ENCODE data around the gene CEP97.
A peak's percentile ranks its signal among the peaks of the same experiment; 100 is the strongest.
"Not testable (repeated sequence)": the region's sequence is repeated elsewhere in the genome, so short reads cannot be mapped to it uniquely, and the experiment has no call there.

CEP97 gene

DNA sequence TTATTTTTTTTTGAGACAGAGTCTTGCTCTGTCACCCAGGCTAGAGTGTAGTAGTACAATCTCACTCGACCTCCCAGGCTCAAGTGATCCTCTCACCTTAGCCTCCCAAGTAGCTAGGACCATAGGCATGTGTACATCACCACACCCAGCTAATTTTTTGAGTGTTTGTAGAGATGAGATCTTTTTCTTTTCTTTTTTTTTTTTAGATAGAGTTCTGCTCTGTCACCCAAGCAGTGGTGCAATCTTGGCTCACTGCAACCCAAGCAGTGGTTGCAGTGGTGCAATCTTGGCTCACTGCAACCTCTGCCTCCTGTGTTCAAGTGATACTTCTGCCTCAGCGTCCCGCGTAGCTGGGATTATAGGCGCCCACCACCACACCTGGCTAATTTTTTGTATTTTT, 5.2 kb downstream of the CEP97 start:
- TF ChIP-seq POLR2A (IDR thresholded peaks at IDR 0.05; ENCODE audit: low read length) (no peak), GATA1 (IDR thresholded peaks at IDR 0.05; ENCODE audit: low read depth, low read length) (no peak)
- DNase-seq = peak; percentile 8 to 30

DNA sequence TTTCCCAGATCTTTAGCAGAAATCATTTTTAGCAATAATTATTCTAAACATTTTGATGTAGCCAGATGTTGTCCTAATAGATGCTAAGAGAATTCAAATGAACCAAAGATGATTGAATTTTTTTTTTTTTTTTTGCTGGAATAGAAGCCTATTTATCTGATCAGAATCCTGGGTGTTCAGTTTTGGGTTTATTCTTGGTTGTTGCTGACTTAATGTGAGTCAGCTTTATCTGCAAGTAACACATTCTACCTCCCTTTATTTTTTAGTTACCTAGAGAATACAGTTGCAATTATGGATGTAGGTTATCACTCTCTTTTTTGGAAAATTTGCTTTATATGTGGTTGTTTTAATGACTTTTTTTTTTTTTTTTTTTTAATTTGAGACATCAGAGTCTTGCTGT, 6.4 kb downstream of the CEP97 start:
- TF ChIP-seq GATA1 (IDR thresholded peaks at IDR 0.05; ENCODE audit: low read depth, low read length) (no peak), POLR2A (IDR thresholded peaks at IDR 0.05; ENCODE audit: low read length) (no peak)
- peak; percentile 62 to 64 for DNase-seq

DNA sequence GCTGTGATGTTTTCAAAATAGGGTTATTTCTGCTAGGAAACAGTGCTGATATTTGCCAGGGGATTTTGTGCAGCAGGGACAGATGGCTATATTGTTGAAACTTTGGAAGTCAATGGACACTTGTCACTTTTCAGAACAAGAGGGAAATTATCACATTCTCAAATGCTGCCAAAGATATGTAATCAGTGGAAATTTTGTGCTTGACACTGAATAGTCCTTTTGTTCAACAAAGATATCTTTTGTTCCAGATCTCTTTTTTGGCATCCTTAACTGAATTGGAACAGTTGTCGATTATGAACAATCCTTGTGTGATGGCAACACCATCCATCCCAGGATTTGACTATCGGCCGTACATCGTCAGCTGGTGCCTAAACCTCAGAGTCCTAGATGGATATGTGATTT, 7.8 kb downstream of the CEP97 start:
- TF ChIP-seq GATA1 (IDR thresholded peaks at IDR 0.05; ENCODE audit: low read depth, low read length) (no peak), POLR2A (IDR thresholded peaks at IDR 0.05; ENCODE audit: low read length) (no peak)
- DNase-seq = peak in 1 of 2 experiments; percentile 12

DNA sequence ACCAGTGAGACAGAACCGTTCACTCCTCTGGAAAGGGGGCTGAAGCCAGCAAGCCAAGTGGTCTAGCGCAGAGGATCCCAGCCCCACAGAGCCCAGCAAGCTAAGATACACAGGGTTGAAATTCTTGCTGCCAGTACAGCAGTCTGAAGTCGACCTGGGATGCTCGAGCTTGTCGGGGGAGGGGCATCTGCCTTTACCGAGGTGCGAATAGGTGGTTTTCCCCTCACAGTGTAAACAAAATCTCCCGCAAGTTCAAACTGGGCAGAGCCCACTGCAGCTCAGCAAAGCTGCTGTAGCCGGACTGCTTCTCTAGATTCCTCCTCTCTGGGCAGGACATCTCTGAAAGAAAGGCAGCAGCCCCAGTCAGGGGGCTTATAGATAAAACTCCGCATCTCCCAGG, 11.4 kb downstream of the CEP97 start:
- no peak for DNase-seq
- TF ChIP-seq GATA1 (IDR thresholded peaks at IDR 0.05; ENCODE audit: low read depth, low read length) = no peak
- TF ChIP-seq POLR2A (IDR thresholded peaks at IDR 0.05; ENCODE audit: low read length) = no peak

DNA sequence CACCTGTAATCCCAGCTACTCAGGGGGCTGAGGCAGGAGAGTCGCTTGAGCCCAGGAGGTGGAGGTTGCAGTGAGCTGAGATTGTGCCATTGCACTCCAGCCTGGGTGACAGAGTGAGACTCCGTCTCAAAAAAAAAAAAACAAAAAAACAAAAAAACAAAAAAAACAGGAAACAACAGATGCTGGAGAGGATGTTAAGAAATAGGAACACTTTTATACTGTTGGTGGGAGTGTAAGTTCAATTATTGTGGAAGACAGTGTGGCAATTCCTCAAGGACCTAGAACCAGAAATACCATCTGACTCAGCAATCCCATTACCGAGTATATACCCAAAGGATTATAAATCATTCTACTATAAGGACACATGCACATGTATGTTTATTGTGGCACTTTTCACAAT, 17.5 kb downstream of the CEP97 start:
- not testable (repeated sequence) for DNase-seq

DNA sequence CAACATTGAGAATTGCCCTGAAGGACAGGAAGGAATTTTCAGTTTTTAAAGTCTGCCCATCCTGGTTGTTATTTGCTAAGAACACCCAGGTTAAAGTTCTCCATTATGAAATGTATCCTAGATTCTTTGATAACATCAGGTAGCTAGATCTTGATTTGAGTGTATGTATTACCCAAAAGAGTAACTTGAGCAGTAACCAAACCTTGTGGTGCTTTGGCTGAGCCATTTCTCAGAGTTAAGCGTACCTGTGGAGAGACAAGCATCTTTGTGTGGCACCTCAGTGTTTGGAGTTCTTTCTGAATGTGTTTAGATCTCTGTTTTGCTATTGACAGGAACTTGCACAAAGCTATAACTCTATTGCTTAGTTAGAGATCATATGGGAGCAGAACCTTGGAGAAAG, 20.4 kb downstream of the CEP97 start:
- no peak for DNase-seq
- no peak for TF ChIP-seq GATA1 (IDR thresholded peaks at IDR 0.05; ENCODE audit: low read depth, low read length)
- no peak for TF ChIP-seq POLR2A (IDR thresholded peaks at IDR 0.05; ENCODE audit: low read length)

DNA sequence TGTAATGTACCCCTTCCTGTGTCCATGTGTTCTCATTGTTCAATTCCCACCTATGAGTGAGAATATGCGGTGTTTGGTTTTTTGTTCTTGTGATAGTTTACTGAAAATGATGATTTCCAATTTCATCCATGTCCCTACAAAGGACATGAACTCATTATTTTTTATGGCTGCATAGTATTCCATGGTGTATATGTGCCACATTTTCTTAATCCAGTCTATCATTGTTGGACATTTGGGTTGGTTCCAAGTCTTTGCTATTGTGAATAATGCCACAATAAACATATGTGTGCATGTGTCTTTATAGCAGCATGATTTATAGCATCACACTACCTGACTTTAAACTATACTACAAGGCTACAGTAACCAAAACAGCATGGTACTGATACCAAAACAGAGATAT, 21.5 kb downstream of the CEP97 start:
- not testable (repeated sequence) for DNase-seq

DNA sequence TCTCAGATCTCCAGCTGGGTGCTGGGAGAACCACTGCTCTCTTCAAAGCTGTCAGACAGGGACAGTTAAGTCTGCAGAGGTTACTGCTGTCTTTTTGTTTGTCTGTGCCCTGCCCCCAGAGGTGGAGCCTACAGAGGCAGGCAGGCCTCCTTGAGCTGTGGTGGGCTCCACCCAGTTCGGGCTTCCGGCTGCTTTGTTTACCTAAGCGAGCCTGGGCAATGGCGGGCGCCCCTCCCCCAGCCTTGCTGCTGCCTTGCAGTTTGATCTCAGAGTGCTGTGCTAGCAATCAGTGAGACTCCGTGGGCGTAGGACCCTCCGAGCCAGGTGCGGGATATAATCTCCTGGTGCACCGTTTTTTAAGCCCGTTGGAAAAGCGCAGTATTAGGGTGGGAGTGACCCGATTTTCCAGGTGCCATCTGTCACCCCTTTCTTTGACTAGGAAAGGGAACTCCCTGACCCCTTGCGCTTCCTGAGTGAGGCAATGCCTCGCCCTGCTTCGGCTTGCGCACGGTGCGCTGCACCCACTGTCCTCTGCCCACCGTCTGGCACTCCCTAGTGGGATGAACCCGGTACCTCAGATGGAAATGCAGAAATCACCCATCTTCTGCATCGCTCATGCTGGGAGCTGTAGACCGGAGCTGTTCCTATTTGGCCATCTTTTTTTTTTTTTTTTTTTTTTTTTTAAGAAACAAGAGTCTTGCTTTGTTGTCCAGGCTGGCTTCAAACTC, 29.1 kb downstream of the CEP97 start:
- not testable (repeated sequence) for DNase-seq

DNA sequence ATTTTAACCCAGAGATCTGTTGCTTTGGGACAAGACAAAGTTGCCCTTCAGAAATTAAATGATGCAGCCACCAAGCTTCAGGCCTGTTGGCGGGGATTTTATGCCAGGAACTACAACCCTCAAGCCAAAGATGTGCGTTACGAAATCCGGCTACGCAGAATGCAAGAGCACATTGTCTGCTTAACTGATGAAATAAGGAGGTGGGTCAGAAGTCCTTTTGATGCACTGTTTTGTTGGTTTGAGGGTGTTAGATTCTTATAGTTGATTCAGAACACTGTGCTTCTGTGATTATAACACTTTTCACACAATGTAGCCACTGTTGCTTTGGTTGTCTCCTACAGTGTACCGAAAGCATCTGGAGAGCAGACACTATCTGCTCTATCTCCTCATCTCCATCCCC, 33.8 kb downstream of the CEP97 start:
- no peak for DNase-seq
- TF ChIP-seq GATA1 (IDR thresholded peaks at IDR 0.05; ENCODE audit: low read depth, low read length) (no peak), POLR2A (IDR thresholded peaks at IDR 0.05; ENCODE audit: low read length) (no peak)

DNA sequence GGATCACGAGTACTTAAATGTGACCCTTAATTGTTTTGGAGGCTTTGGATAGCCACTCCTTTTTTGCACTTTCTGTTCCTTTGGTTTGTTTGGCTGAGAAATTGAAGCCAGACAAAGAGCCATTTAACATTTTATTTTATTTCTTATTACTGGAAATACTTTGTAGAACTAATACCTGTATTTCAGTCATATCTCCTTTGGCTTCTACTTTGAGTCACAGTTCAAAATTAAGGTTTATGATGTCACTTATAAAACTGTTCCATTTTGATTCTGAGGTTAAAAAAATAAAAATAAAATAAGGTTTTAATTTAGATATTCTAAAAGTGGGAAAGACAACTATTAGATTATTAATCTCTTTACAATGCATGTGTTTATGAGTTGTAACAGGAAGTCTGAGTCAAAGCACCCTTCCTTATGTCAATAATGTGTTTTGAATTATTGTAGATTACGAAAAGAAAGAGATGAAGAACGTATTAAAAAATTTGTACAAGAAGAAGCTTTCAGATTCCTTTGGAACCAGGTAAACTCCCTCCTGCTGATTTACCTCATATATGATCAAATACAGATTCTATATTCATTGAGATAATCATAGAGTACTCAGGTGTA, 37.7 kb downstream of the CEP97 start:
- no peak for DNase-seq
- TF ChIP-seq GATA1 (IDR thresholded peaks at IDR 0.05; ENCODE audit: low read depth, low read length) = no peak
- no peak for TF ChIP-seq POLR2A (IDR thresholded peaks at IDR 0.05; ENCODE audit: low read length)

DNA sequence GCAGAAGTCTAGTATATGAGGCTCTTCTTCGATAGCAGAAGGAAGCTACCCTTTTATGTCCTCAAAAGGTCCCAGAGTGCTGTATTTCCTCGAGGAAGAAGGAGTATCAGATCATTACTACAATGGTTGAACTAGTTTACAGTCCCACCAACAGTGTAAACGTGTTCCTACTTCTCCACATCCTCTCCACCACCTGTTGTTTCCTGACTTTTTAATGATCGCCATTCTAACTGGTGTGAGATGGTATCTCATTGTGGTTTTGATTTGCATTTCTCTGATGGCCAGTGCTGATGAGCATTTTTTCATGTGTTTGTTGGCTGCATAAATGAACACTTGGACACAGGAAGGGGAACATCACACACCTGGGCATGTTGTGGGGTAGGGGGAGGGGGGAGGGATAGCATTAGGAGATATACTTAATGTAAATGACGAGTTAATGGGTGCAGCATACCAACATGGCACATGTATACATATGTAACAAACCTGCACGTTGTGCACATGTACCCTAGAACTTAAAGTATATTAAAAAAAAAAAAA, 53.4 kb downstream of the CEP97 start:
- DNase-seq = not testable (repeated sequence)

DNA sequence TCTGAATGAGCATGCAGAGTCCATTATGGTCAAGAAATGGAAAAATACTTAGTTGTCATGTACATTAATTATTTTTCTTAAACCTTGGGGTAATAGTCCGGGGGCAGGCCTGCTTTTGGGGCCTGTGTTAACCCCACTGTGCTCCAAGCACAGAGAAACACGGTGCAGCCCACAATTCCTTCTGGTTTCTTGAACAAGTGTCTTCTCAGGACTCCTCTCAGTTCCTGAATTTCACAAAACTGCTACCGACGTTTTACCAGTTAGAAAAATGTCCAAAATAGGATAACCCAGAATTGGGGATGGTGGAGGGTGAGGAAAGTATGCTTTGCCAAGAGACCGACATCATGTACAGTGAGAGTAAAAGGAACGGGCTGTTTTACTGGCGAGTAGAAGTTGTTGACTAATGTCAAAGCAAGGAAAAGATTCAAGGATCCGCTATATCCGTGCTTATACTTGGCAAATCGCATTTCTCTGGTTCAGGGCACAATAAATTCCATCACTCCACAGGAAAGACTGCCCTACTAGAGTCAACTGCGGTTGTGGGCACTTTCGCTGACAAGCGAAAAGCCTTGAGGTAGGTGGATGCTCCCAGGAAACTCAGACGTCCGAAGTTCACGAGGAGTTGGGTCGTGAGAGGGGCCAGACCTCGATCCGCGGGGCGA, 54.1 kb downstream of the CEP97 start:
- no peak for TF ChIP-seq GATA1 (IDR thresholded peaks at IDR 0.05; ENCODE audit: low read depth, low read length)
- TF ChIP-seq POLR2A (IDR thresholded peaks at IDR 0.05; ENCODE audit: low read length) = no peak
- no peak for DNase-seq

DNA sequence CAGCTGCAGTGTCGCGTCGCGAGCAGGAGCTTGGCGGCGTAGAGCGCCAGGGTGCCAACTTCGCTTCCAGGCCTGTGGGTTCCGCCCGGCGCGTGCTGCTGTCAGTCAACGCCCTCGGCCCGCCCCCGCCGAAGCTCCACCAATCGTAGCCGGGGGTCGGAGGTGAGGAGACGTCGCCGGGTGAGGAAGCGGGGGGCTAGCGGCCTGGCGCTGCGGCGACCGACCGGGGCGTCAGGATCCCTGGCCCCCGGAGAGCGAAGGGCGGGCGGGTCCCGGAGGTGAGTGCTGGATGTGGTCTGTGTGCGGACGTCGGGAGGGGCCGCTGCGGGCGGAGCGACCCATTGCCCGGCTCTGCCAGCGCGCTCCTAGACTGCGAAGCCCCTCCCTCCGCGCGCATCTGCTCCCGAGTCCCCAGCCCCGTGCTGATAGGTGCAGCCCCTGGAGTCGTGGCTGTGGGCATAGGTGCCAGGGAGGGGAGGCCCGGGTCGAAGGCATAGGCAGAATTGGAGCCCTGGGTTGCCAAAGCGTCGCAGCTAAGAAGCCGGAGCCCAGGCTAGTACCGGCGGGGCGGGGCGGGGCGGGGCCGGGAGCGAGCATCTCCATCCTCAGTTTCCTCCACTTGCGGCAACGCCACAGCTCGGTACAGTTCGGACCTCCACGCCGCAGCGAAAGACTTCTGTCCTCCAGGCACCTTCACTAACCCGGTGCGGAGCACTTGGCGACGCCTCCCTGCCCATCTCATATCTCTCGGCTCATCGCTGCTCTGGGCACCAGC, 54.8 kb downstream of the CEP97 start, which contains the start of gene NXPE3:
NXPE3 (plus strand) TSS at position 165 of the 775 bp plus-strand sequence. CDS start 6,386 bp downstream, outside the sequence.
- peak; percentile 42 for TF ChIP-seq POLR2A (IDR thresholded peaks at IDR 0.05; ENCODE audit: low read length)
- no peak for TF ChIP-seq GATA1 (IDR thresholded peaks at IDR 0.05; ENCODE audit: low read depth, low read length)
- peak; percentile 79 to 82 for DNase-seq

DNA sequence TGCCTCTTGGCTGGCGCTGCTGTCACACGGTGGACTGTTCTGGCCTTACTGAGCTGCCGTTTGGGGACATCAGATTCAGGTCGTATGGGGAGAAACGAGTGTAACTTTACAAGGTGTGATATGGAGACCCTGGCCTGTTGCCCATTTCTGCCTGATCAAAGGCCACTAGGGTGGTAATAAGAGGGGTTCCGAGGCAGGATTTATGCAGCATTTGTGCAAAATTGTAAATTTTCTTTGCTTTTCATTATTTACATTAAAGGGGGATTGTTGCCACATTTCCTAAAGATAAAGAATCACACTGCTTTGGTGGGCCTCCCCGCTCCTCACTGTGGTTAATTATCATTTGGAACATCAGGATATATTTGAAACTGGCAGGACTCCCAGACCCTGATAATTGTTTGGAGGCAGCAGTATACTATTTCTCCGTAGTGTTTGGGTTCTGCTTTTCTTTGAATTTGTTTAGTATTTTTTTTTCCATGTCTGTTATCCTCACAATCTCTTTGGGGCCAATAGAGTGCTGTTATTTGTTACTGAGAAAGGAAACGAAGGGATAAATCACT, 55.5 kb downstream of the CEP97 start:
- DNase-seq = peak; percentile 36 to 45
- TF ChIP-seq POLR2A (IDR thresholded peaks at IDR 0.05; ENCODE audit: low read length) (no peak), GATA1 (IDR thresholded peaks at IDR 0.05; ENCODE audit: low read depth, low read length) (no peak)
